Mesendoderm (in vitro differentiated cells): ENCODE results near the gene METTL22. TPM values are rescaled to one million over a fixed set of nuclear protein-coding genes. Genes with fewer than 3 reads are reported as not detected.

Source experiments
- DNase-seq: peaks from one replicate; pipeline ENCODE4 v3.0.0; 2013
- H2AK5ac ChIP-seq: 2 replicates; pipeline ENCODE4 v1.6.1; 2013; ENCODE audit warnings: low read length, inconsistent platforms
- H2BK120ac ChIP-seq: 2 replicates; pipeline ENCODE4 v1.6.1; 2013; ENCODE audit warnings: low read depth, mild to moderate bottlenecking, low read length, moderate library complexity, mixed read lengths
- H2BK15ac ChIP-seq: replicated peaks from 2 replicates; pipeline ENCODE4 v1.6.1; 2013; ENCODE audit warnings: low read depth, mild to moderate bottlenecking, moderate library complexity
- H2BK5ac ChIP-seq: 2 replicates; pipeline ENCODE4 v1.6.1; 2013; ENCODE audit warnings: low read length, inconsistent platforms
- H3K18ac ChIP-seq: 2 replicates; pipeline ENCODE4 v1.6.1; 2013; ENCODE audit warnings: mild to moderate bottlenecking, low read length, mixed read lengths
- H3K23ac ChIP-seq: one replicate; pipeline ENCODE4 v1.6.1; 2013; ENCODE audit warnings: low read length
- H3K27ac ChIP-seq: 2 replicates; pipeline ENCODE4 v1.5.1; 2013; ENCODE audit warnings: low read depth, mild to moderate bottlenecking, inconsistent platforms, low read length, moderate library complexity
- H3K27me3 ChIP-seq: 2 replicates; pipeline ENCODE4 v1.6.1; 2013; ENCODE audit warnings: low read length, control low read depth, mild to moderate bottlenecking, inconsistent platforms; ENCODE audit not compliant: insufficient read depth, poor library complexity
- H3K36me3 ChIP-seq: 2 replicates; pipeline ENCODE4 v1.6.1; 2013; ENCODE audit warnings: low read length, inconsistent platforms; ENCODE audit not compliant: control insufficient read depth, insufficient read depth
- H3K4ac ChIP-seq: one replicate; pipeline ENCODE4 v1.6.1; 2013; ENCODE audit warnings: low read depth, mild to moderate bottlenecking, low read length, moderate library complexity
- H3K4me1 ChIP-seq: 2 replicates; pipeline ENCODE4 v1.6.1; 2013; ENCODE audit warnings: low read depth, low read length, inconsistent platforms; ENCODE audit not compliant: control insufficient read depth
- H3K4me2 ChIP-seq: 2 replicates; pipeline ENCODE4 v1.6.1; 2013; ENCODE audit warnings: low read length
- H3K4me3 ChIP-seq: 2 replicates; pipeline ENCODE4 v1.5.1; 2013; ENCODE audit warnings: mild to moderate bottlenecking, low read length
- H3K56ac ChIP-seq: one replicate; pipeline ENCODE4 v1.6.1; 2013; ENCODE audit warnings: low read length
- H3K79me1 ChIP-seq: 2 replicates; pipeline ENCODE4 v1.6.1; 2013; ENCODE audit warnings: low read length, inconsistent platforms
- H3K79me2 ChIP-seq: 2 replicates; pipeline ENCODE4 v1.6.1; 2013; ENCODE audit warnings: mild to moderate bottlenecking, low read length; ENCODE audit not compliant: control insufficient read depth, insufficient read depth
- H3K9ac ChIP-seq: 2 replicates; pipeline ENCODE4 v1.6.1; 2013; ENCODE audit warnings: low read length, inconsistent platforms
- H4K5ac ChIP-seq: one replicate; pipeline ENCODE4 v1.6.1; 2013; ENCODE audit warnings: low read length
- H4K8ac ChIP-seq: one replicate; pipeline ENCODE4 v1.6.1; 2013; ENCODE audit warnings: low read depth, mild to moderate bottlenecking, control low read depth, low read length, moderate library complexity
- WGBS: extraction: QIAGEN DNeasy Blood & Tissue Kit; methylation state at CpG from one replicate; pipeline ENCODE4 v1.1.7; 2013; ENCODE audit warnings: low lambda C conversion rate, missing lambda C conversion rate; ENCODE audit not compliant: insufficient coverage; ENCODE audit errors: extremely low coverage; 5-methylcytosine and 5-hydroxymethylcytosine counted together
- small RNA-seq: library from polyadenylated mRNA; stranded (forward); fragments of <200 nt; extraction: miRNeasy Mini kit (QIAGEN cat#:217004); gene quantifications from one replicate; pipeline ENCODE3, GENCODE V24; 2013; ENCODE audit not compliant: insufficient read depth

METTL22 gene

DNA sequence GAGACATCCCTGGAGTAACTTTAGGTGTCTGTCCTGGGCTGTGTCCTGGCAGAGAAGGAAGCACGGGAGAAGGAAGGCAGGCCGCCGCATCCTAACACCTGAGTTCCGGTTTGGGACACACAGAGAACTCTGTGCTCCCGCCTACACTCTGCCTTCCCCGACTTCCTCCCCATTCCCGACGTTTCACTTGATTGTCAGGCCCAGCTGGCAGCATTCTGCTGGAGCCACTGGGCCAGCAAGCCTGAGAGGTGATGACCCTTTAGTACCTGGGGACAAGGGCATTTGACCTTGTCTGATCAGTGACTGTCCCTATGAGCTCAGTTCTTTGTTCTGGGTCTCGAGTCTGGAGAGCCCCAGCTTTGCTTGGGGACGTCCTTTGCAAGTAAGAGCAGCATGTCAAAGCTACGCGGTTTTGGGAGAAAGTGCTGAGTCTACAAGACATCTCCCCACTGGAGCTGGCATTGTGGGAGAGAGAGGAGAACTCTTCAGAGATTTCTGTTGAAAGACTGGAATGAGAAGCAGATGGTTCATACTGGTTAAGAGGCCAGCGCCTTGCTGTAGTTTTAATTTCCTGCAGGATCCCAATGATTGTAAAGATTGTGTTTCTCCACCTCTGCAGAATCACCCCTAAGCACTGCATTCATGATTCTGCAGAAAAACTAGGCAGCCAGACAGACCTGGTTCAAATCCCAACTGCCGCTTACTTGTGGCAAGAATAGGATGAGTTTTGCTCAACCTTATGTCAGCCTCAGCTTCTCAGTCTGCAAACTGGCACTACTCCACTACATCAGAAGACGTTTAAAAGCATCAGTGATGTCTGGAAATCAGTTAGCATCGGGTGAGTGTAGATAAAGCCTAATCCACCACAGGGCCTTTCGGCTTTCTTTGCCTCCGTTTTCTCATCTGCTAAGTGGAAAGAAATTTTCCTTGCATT lies 73.6 kb downstream of the METTL22 start:
- Histone ChIP-seq H3K9ac (no peak overlapping the region), H3K27ac (no peak overlapping the region), H3K18ac (no peak overlapping the region), H3K36me3 (no peaks in the 10 kb centered on the region), H4K5ac (no peak overlapping the region), H3K4me2 (no peak overlapping the region), H3K4me1 (no peaks in the 10 kb centered on the region), H3K56ac (no peak overlapping the region), H3K4me3 (no peak overlapping the region), H2BK120ac (no peak overlapping the region), H3K79me2 (no peaks in the 10 kb centered on the region), H4K8ac (no peak overlapping the region), H2BK15ac (no peak overlapping the region), H3K4ac (no peak overlapping the region), H2BK5ac (no peak overlapping the region), H3K23ac (no peak overlapping the region), H2AK5ac (no peak overlapping the region), H3K27me3 (no peaks in the 10 kb centered on the region), H3K79me1 (no peaks in the 10 kb centered on the region)
- no peak for DNase-seq
- no CpG with 5 or more reads among the region's 18 CpGs for WGBS

DNA sequence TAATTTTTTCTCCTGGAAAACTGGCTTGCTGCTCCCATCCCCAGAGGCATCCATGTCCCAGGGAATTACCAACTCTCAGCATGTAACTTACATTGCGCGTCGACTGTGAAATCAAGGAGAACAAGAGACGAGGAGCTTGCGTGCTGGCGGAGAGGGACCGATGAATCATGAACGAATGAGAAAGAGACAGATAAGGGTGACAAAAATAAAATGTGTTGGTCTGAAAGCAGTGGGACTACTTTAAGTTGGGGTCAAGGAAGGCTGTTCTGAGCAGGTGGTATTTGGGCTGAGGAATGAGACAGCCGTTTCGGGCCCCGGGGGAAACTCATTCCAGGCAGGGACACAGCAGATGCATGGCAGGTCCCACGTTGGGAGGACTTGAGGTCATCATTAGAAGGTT lies 75.4 kb downstream of the METTL22 start:
- Histone ChIP-seq H2BK120ac (no peak overlapping the region), H3K27ac (no peak overlapping the region), H3K4me2 (no peak overlapping the region), H2BK5ac (no peak overlapping the region), H2BK15ac (no peak overlapping the region), H4K5ac (no peak overlapping the region), H3K4me3 (no peak overlapping the region), H2AK5ac (no peak overlapping the region), H3K79me1 (no peaks in the 10 kb centered on the region), H4K8ac (no peak overlapping the region), H3K4ac (no peak overlapping the region), H3K18ac (no peak overlapping the region), H3K36me3 (no peaks in the 10 kb centered on the region), H3K79me2 (no peaks in the 10 kb centered on the region), H3K27me3 (no peaks in the 10 kb centered on the region), H3K9ac (no peak overlapping the region), H3K56ac (no peak overlapping the region), H3K23ac (no peak overlapping the region), H3K4me1 (no peaks in the 10 kb centered on the region)
- no CpG with 5 or more reads among the region's 12 CpGs for WGBS
- DNase-seq = no peak

DNA sequence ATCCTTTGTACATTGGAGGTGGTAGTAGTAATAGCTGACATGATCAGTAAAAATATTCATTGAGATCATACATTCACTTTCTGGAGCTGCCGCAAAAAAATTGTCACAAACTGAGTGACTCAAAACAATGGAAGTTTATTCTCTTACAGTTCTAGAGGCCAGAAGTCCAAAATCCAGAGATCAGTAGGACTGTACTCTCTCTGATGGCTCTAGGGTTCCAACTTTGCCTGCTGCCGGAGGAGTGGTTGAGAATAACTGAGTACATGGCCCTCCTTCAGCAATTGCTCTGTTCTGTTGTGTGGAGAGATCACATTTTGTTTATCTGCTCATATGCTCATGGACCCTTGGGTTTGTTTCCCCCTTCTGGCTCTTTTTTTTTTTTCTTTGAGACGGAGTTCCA lies 76.5 kb downstream of the METTL22 start:
- Histone ChIP-seq H3K4me1 (no peaks in the 10 kb centered on the region), H3K27ac (no peak overlapping the region), H3K9ac (no peak overlapping the region), H2BK15ac (no peak overlapping the region), H2BK120ac (no peak overlapping the region), H3K23ac (no peak overlapping the region), H3K79me2 (no peaks in the 10 kb centered on the region), H3K18ac (no peak overlapping the region), H3K56ac (no peak overlapping the region), H3K4me3 (no peak overlapping the region), H2BK5ac (no peak overlapping the region), H3K36me3 (no peaks in the 10 kb centered on the region), H3K4ac (no peak overlapping the region), H3K4me2 (no peak overlapping the region), H3K27me3 (no peaks in the 10 kb centered on the region), H4K8ac (no peak overlapping the region), H3K79me1 (no peaks in the 10 kb centered on the region), H2AK5ac (no peak overlapping the region), H4K5ac (no peak overlapping the region)
- no CpG with 5 or more reads among the region's 3 CpGs for WGBS
- DNase-seq = no peak

Small RNA genes lying within 50 kb of the gene (small RNA-seq; reads per million reads assigned to genes)
- gene RN7SL743P = not detected
